Memory B cell (primary cell): ENCODE measurements around the gene ADORA2A.

Experiments
- ATAC-seq: fragments of 150-1000 bp; cut with Tn5 transposase; 2 replicates; pipeline ENCODE4 v1.10.0; 2021; ENCODE audit warnings: low read depth, mild to moderate bottlenecking, moderate library complexity
- DNase-seq, 2 donors: peaks; one replicate each; pipeline ENCODE4 v3.0.0; 2022; ENCODE audit warnings: low spot score in 2 of 2
- H3K27ac Mint-ChIP-seq: one replicate; pipeline ENCODE4 v1.8.0; 2022; ENCODE audit warnings: mild to moderate bottlenecking, moderate library complexity, mixed read lengths
- H3K27me3 Mint-ChIP-seq: one replicate; pipeline ENCODE4 v1.8.0; 2022; ENCODE audit warnings: mixed read lengths
- H3K36me3 Mint-ChIP-seq: one replicate; pipeline ENCODE4 v1.8.0; 2022; ENCODE audit warnings: mild to moderate bottlenecking, mixed read lengths
- H3K4me1 Mint-ChIP-seq: one replicate; pipeline ENCODE4 v1.8.0; 2022; ENCODE audit warnings: mixed read lengths
- H3K4me3 Mint-ChIP-seq: one replicate; pipeline ENCODE4 v1.8.0; 2022; ENCODE audit warnings: mild to moderate bottlenecking, moderate library complexity, mixed read lengths
- H3K9me3 Mint-ChIP-seq: one replicate; pipeline ENCODE4 v1.8.0; 2022; ENCODE audit warnings: mixed read lengths

ADORA2A gene

DNA sequence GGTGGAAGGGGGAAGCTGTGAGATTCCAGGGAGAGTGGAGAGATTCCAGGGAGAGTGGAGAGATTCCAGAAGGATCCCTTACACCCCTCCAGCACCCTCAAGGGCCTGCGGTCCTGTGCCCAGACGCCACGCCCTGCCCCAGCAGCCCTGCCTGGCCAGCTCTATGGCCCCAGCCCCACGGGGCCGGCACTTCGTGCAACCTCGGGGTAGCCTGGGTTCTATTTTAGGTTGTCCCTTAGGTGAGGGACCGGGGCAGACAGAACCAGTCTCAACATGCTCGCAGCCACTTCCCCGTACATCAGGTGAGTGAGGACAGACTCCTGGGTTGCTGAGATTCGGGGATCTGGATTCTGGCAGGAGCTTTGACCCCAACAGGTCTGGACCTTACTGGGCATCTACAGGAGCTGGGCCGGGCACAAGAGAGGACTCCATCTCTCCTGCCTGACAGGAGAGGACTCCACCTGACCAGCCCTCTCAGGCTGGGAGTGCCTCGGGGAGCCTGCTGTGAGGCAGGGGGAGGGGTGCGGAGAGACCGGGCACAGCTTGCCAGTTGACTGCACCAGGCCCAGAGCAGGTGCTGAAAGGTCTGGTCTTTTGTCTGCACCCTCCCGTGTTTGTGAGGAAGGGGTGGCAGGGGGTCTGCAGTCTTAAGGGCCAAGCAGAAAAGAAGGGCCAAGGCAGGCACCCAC is 8.5 kb upstream of the ADORA2A start:
- peaks cover 6% of the 10 kb centered on the region for H3K4me1 Mint-ChIP-seq
- no peak overlapping the region for H3K4me3 Mint-ChIP-seq
- no peak for ATAC-seq
- H3K27ac Mint-ChIP-seq, result no peak overlapping the region
- peaks cover 3% of the 10 kb centered on the region for H3K27me3 Mint-ChIP-seq
- peaks cover 6% of the 10 kb centered on the region for H3K36me3 Mint-ChIP-seq
- no peaks in the 10 kb centered on the region for H3K9me3 Mint-ChIP-seq
- DNase-seq, result no peak

DNA sequence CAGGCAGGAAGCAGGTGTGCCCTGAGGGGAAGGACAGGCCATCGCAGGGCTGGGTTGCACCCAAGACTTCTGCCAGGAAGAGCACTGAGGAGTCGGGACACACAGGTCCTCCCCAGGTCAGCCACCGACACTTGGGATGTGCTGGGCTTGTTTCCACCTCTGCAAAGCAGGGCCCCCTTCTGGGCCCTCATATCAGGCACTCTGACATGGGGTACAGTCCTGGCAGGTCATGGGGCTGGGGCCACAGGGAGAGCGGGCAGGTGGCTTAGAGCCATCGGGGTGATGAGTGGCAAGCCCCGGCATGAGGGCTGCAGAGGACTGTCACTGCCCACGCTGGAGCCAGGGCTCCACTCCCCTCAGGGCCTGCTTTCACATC is 7.9 kb upstream of the ADORA2A start:
- Mint-ChIP-seq H3K27me3 (peaks cover 3% of the 10 kb centered on the region), H3K4me1 (peaks cover 6% of the 10 kb centered on the region), H3K9me3 (no peaks in the 10 kb centered on the region), H3K27ac (no peak overlapping the region), H3K4me3 (no peak overlapping the region), H3K36me3 (peaks cover 6% of the 10 kb centered on the region)
- ATAC-seq (no peak), DNase-seq (no peak)

DNA sequence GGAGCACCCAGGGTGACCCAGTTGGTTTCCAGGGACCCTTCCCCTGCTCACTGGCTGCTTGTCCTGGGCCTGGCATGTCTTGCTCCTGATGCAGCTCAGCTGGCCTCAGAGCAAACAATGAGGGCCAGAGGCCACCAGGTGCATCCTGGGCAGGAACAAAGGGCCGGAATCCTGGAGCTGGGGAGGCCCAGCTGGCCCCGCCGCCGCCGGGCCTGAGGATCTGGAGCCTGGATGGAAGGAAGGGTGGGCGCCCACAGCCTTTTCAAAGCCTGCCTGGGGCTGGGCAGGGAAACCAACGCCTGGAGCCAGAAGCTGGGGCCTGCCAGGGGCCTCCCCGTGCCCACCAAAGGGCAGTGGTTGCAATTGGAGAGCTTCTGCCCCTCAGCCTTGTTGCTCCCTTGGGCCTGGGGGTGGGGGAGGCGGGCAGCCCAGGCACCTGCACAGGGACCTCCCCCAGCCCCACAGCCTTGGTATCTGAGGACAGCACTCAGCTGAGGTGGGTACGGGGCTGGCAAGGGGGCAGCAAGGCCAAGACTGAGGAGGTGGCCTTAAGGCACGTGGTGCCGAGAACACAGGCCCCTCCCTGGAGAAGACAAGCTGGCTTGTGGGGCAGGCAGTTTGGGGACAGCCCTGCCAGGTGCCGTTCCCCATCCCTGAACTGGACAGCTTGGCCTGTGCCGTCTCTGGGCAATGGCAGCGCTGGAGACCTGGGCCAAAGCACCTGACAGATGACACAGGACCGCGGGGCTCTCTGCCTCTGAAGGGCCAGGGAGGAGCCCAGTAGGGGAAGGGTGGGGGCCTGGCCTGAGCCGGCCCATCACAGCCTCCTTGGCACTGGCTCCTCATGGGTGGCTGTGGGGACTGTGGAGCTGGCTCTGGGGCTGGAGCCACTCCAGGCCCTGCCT is 7.1 kb upstream of the ADORA2A start:
- no peak overlapping the region for H3K4me3 Mint-ChIP-seq
- no peak for ATAC-seq
- peaks cover under 1% of the 10 kb centered on the region for H3K36me3 Mint-ChIP-seq
- peaks cover 3% of the 10 kb centered on the region for H3K27me3 Mint-ChIP-seq
- no peak overlapping the region for H3K27ac Mint-ChIP-seq
- H3K4me1 Mint-ChIP-seq, result peaks cover 7% of the 10 kb centered on the region
- no peaks in the 10 kb centered on the region for H3K9me3 Mint-ChIP-seq
- no peak for DNase-seq

DNA sequence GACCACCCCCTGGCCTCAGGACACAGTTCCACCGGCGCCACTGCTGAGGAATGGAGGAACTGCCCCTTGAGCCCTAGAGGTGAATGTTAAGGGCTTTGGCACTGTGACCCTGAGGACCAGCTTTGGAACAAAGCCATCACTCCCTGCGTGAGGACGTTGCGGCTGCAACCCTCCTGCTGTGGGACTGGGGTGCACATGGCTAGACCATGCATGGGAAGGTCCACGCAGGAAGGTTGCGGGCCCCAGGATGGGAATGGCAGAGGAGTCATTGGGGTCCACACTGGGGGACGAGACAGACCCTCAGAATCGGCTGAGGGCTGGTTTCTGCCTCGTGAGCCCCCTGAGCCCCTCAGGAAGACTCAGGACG is 6.4 kb upstream of the ADORA2A start:
- H3K36me3 Mint-ChIP-seq, result no peaks in the 10 kb centered on the region
- DNase-seq, result no peak
- H3K9me3 Mint-ChIP-seq, result no peaks in the 10 kb centered on the region
- H3K4me3 Mint-ChIP-seq, result no peak overlapping the region
- H3K4me1 Mint-ChIP-seq, result peaks cover 13% of the 10 kb centered on the region
- H3K27ac Mint-ChIP-seq, result no peak overlapping the region
- no peak for ATAC-seq
- peaks cover 3% of the 10 kb centered on the region for H3K27me3 Mint-ChIP-seq

DNA sequence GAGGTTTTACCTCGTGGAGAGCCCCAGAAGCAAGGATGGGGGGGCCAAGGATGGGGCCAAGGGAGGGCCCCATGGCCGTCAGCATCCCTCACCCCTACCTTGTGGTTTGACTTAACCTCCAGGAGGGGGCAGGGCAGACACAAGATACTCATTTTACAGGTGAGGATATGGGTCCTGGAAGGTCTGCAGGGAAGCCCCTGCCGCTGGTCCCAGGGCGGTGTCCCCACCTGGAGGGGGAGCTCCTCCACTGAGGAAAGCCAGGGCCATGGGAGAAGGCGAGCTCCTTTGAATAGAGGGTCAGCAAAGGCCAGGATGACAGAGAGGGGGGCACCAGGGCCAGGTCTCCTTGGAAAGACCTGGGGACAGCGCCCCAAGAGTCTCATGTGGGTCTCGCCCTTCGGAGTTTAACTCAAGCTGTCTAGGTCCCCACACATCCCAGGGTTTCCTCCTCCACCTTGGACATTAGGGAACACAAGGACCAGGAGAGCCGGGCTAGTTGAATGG is 5.9 kb upstream of the ADORA2A start:
- ATAC-seq (peak; percentile 69), DNase-seq (peak; percentile 56 to 58)
- H3K27ac Mint-ChIP-seq, result peak overlapping the region; percentile 36
- H3K4me3 Mint-ChIP-seq, result peak overlapping the region; percentile 51
- H3K9me3 Mint-ChIP-seq, result no peaks in the 10 kb centered on the region
- peaks cover 3% of the 10 kb centered on the region for H3K27me3 Mint-ChIP-seq
- H3K4me1 Mint-ChIP-seq, result peaks cover 19% of the 10 kb centered on the region
- no peaks in the 10 kb centered on the region for H3K36me3 Mint-ChIP-seq

DNA sequence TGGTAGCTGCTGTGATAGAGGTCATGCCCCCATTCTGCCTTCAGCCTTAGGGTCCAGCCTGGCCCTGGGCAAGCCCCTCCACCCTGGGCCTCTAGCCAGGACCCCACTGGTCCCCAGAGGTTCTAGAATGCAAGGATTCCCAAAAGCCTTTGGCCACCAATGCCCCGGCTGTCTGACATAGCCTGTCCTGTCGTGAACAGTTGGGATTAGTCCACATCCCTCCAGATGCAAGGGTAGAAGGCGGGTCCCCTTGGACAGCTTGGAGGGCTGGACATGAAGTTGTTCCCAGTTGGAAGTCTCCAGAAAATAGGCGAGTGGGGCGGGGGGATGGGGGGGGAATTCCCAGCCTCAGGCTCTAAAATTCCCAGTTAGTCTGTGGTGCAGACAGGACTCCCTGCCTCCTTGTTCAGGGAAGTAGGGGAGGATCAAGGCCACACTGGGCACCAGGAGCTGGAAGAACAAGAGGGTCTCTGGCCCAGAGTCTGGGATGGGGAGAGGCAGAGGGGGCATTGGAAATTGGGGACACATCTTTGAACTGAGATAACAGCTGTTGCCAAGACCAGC is 5.2 kb upstream of the ADORA2A start:
- H3K27ac Mint-ChIP-seq, result peak overlapping the region; percentile 53

DNA sequence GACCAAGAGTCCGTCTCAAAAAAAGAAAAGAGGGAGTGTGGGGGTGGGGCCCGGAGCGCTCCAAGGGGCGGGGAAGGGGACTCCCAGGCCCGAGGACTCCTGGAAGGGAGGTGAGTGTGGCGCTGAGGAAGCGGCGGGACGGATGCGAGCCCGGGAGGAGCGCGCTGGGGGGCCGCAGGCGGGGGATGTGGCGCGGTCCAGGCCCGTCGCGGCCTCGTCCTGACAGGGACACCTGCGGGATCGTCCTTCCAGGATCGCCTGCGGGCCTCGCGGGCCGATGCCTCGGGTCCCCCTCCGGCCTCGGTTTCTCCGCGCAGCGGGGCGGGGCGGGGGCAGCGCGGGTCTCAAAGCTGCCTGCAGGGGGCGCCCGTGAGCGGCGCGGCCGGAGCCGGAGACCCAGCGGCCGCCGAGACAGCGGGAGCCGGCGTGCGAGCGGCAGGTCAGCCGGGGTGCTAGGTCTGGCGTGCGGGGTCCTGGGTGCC is 3.8 kb upstream of the ADORA2A start:
- Mint-ChIP-seq H3K27me3 (peaks cover 3% of the 10 kb centered on the region), H3K4me3 (peak overlapping the region; percentile 78), H3K27ac (peak overlapping the region; percentile 53), H3K4me1 (peaks cover 35% of the 10 kb centered on the region), H3K9me3 (no peaks in the 10 kb centered on the region), H3K36me3 (no peaks in the 10 kb centered on the region)
- DNase-seq (peak; percentile 77 to 90), ATAC-seq (peak; percentile 16)

More for the DNA sequence above, 5.2 kb upstream of the ADORA2A start:
- ATAC-seq (no peak), DNase-seq (no peak)
- Mint-ChIP-seq H3K36me3 (no peaks in the 10 kb centered on the region), H3K27me3 (peaks cover 3% of the 10 kb centered on the region), H3K9me3 (no peaks in the 10 kb centered on the region), H3K4me1 (peaks cover 24% of the 10 kb centered on the region), H3K4me3 (peak overlapping the region; percentile 84)

DNA sequence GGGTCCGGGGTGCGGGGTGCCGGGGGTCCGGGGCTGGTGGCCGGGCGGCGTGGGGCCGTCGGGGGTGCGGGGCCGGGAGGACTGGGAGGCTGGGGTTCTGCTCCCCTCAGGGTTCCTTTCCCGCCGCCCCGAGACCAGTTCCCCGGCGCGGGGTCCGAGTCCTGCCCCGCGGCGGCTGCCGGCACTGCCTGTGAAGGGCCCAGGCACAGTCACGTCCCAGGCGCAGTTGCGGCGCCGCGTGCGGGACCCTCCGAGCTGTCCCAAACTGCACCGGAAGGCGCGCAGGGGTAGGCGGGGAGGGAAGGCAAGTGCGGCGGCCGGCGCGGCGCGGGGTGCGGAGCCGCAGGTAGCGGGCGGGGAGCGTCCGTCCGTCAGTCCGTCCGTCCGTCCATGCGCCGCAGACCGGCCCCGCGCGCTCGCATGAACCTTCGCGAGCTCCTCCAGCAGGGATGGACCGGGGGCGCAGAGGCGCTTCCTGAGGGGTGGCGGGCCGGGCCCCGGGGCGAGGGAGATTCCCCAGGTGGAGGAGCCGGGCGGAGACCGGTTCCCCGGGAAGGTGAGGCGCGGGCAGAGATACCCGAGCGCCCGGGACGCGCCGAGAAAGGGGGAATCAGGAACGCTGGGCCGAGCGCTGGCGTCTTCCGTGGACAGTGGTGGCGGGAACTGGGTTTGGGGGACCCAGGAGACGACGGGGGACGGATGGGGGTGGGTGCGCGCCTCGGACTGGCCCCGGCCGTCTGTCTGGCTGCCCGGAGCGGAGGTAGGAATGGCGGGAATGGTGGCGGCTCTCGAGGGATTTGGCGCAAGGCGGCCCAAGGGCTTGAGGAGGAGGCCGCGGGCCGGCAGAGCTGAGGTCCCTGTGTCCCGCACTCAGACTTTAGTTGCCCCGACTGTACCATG is 3.1 kb upstream of the ADORA2A start:
- peaks cover 3% of the 10 kb centered on the region for H3K27me3 Mint-ChIP-seq
- H3K27ac Mint-ChIP-seq, result peak overlapping the region; percentile 58
- H3K4me3 Mint-ChIP-seq, result peak overlapping the region; percentile 78
- no peak for ATAC-seq
- DNase-seq, result no peak
- H3K36me3 Mint-ChIP-seq, result no peaks in the 10 kb centered on the region
- peaks cover 42% of the 10 kb centered on the region for H3K4me1 Mint-ChIP-seq
- H3K9me3 Mint-ChIP-seq, result no peaks in the 10 kb centered on the region

DNA sequence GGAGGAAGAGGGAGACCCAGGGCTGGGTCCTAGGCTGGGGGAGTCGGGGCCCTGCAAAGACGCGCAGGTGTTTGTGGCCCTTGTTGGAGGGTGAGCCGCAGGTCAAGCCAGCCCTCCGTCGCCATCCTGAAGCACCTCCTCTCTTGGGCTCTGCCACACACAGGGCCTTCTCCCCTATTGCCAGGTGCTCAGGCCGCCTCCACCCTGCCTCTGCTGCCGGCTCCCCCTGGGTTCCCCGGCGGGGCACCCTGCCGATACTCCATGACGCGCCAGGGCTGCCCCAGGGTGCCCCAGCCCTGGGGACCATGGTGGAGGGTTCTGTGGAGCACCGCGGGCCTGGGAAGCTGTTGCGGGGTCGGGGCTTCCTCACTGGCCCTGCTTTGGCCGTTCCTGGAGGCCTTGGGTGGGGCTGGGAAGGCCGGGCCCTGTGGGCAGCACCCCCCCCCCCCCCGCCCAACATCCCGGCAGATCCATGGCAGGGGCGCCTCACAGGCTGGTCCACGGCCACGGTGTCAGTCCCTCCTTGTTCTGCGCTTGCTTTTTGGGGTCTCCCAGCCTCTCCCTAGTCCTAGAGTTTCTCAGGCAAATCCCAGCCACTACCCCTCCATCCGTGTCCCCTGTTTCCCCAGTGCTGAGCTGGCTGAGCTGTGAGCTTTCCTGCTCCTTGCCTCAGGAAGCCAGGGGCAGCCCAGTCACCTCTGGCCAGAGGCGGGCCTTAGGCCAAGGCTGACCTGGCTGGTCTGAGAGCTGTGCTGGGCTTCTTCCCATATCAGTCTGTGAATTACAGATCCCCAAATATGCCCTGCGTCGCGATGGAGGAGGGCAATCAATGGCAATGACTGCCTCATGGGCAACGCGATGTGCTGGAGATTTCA is 2.3 kb upstream of the ADORA2A start:
- peak in 1 of 2 donors; percentile 21 for DNase-seq
- Mint-ChIP-seq H3K27me3 (peaks cover 3% of the 10 kb centered on the region), H3K36me3 (no peaks in the 10 kb centered on the region), H3K27ac (peak overlapping the region; percentile 96), H3K9me3 (no peaks in the 10 kb centered on the region), H3K4me3 (peak overlapping the region; percentile 78), H3K4me1 (peaks cover 44% of the 10 kb centered on the region)
- no peak for ATAC-seq

DNA sequence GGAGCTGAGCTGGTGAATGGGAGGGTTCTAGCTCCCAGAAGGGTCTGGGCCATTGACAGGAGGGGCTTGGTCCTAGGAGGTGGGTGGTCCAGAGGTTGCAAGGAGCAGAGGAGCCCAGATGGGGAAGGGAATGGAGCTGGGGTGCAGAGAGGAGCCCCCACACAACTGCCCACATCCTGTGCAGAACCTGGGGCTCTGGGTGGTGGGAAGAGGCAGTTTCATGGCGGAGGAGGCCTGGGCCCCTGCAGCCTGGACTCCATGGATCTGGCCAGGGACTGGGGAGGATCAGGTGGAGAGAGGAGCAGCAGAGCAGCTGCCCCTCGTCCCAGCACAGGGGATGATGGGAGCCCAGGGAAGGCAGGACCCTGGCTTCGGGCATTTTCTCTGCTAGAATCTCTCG is 963 bp upstream of the ADORA2A start:
- DNase-seq, result no peak
- peaks cover 51% of the 10 kb centered on the region for H3K4me1 Mint-ChIP-seq

DNA sequence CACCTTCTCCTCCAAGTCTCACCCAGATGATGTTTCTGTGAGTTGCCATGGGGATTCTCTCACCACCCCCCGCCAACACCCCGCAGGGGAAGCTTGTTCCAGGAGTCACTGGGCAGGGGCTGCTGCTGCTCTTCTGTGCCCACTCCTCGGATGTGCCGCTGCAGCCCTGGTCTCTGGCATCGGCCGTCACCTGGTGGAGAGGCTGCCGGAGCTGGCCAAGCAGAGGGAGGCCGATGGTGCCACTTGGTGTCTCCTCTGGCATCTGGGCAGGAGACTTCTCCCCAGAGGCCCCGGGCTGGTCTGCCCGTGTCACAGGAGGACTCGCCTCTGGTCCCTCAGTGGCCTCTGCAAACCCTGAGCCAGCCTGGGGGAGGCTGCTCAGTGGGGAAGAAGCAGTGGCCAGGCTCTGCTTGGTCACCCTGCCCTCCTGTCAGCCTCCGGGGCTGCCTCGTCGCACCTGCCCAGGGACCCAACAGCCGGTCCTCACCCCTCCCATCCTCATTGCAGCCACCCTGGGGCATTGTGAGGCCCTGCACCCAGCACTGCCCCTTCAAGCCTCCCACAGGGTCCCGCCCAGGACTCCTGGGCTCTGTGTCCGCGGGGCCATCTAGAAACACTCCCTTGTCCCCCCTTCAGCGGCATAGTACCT is 424 bp upstream of the ADORA2A start:
- Mint-ChIP-seq H3K4me1 (peaks cover 53% of the 10 kb centered on the region), H3K27me3 (peaks cover 3% of the 10 kb centered on the region), H3K27ac (peak overlapping the region; percentile 96), H3K4me3 (peak overlapping the region; percentile 87), H3K36me3 (peaks cover 4% of the 10 kb centered on the region), H3K9me3 (no peaks in the 10 kb centered on the region)
- no peak for DNase-seq
- ATAC-seq, result no peak

More for the DNA sequence above, 963 bp upstream of the ADORA2A start:
- H3K4me3 Mint-ChIP-seq, result peak overlapping the region; percentile 76
- H3K9me3 Mint-ChIP-seq, result no peaks in the 10 kb centered on the region
- peak overlapping the region; percentile 96 for H3K27ac Mint-ChIP-seq
- H3K36me3 Mint-ChIP-seq, result peaks cover 3% of the 10 kb centered on the region
- peaks cover 3% of the 10 kb centered on the region for H3K27me3 Mint-ChIP-seq
- no peak for ATAC-seq

DNA sequence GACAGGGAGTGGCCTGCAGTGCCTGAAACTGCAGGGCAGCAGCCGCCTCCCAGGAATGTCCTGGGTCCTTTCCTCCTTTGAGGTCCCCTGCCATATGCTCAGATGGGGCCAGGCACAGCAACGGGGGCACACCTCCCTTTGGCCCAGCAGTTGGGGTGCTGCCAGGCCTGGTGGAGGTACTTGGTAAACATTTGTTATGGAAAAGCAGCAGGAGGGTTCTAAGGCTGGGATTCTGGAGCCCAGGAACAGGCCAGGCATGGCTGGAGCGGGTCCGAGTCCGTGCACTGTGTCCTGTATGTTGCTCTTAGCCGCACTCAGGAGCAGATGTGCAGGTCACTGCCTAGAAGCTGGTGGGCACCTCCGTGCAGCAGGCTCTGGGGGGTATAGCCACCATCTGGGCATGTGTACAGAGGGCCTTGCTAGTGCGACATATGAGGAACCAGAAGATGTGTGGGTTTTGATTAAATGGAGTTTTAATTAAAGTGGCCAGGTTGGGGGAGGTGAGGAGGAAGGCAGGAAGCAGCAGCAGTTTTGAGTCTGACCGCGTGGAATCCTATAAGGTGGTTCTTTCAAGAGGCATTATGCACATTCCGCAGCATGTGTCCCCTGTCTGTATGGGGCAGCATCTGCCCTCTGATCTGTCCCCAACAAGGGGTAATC is 1.5 kb downstream of the ADORA2A start:
- no peaks in the 10 kb centered on the region for H3K9me3 Mint-ChIP-seq
- DNase-seq (no peak), ATAC-seq (no peak)
- peak overlapping the region; percentile 87 for H3K4me3 Mint-ChIP-seq
- peaks cover 62% of the 10 kb centered on the region for H3K4me1 Mint-ChIP-seq
- H3K27me3 Mint-ChIP-seq, result no peaks in the 10 kb centered on the region
- peak overlapping the region; percentile 96 for H3K27ac Mint-ChIP-seq
- peaks cover 4% of the 10 kb centered on the region for H3K36me3 Mint-ChIP-seq
